K562 (cell line): ENCODE results near the gene ATP5MG. TPM values are rescaled to one million over a fixed set of nuclear protein-coding genes. Genes with fewer than 3 reads are reported as not detected.

Experiments used
- ATAC-seq: fragments of 200-7000 bp; cut with Tn5 transposase; 3 replicates; pipeline ENCODE4 v1.9.1; 2020; ENCODE audit warnings: moderate library complexity
- BruUV-seq: library from RNA; stranded (reverse); fragments of 400-500 nt; replicated peaks from 2 replicates; lab custom pipeline; 2021; lab: Mats Ljungman, UMichigan
- CTCF ChIA-PET: fragments of 300-600 bp; formaldehyde crosslinking; extraction: SDS; loops from one replicate; lab custom pipeline; 2021; ENCODE audit warnings: low intra/inter-chr PET ratio; lab: Yijun Ruan, JAX
- POLR2A ChIA-PET: fragments of 300-600, 350-650 bp; sonication (Branson Sonifier 250); formaldehyde crosslinking; extraction: SDS; loops from one replicate; lab custom pipeline; 2021; ENCODE audit warnings: antibody characterized with exemption, inconsistent platforms; lab: Yijun Ruan, JAX
- DNase-seq, 4 experiments: peaks; one replicate each; pipeline versions ENCODE4 v3.0.0 to v3.0.0-alpha.2; 2011 to 2018; ENCODE audit warnings: low spot score in 3 of 4, mixed read lengths in 3 of 4; ENCODE audit errors: extremely low read depth in 1 of 4
- FAIRE-seq: peaks from 2 replicates; lab custom pipeline; 2011; peaks lifted over from hg19 to GRCh38; lab: Jason Lieb, UNC
- H2AFZ ChIP-seq: 2 replicates; pipeline ENCODE4 v1.6.0; 2011; ENCODE audit warnings: low read depth, low read length, control low read depth, inconsistent platforms
- H3K27ac ChIP-seq: fragments of 200-600 bp; 3 replicates; pipeline ENCODE4 v1.8.0; 2011; ENCODE audit warnings: low read depth, mild to moderate bottlenecking, control low read depth, inconsistent platforms, low read length, moderate library complexity, mixed read lengths; ENCODE audit errors: extremely low read depth
- H3K27me3 ChIP-seq, 2 experiments: fragments of 300-600 bp in 1 of 2; 2 replicates in 1 of 2; 3 replicates in 1 of 2; pipeline versions ENCODE4 v1.6.0 to v1.8.0; 2011; ENCODE audit warnings: inconsistent platforms in 2 of 2, low read length in 2 of 2, mild to moderate bottlenecking in 1 of 2, mixed read lengths in 1 of 2, moderate library complexity in 1 of 2; ENCODE audit not compliant: control insufficient read depth in 2 of 2, insufficient read depth in 2 of 2
- H3K36me3 ChIP-seq: fragments of 300-600 bp; 3 replicates; pipeline ENCODE4 v1.8.0; 2011; ENCODE audit warnings: mild to moderate bottlenecking, low read length, inconsistent platforms; ENCODE audit not compliant: control insufficient read depth, insufficient read depth
- H3K4me1 ChIP-seq, 2 experiments: fragments of 200-600 bp in 1 of 2; replicated peaks in 1 of 2; 2 replicates in 1 of 2; 3 replicates in 1 of 2; pipeline versions ENCODE4 v1.5.1 to v1.8.0; 2011; ENCODE audit warnings: inconsistent platforms in 2 of 2, low read length in 2 of 2, mild to moderate bottlenecking in 1 of 2, mixed read lengths in 1 of 2, moderate library complexity in 1 of 2; ENCODE audit not compliant: control insufficient read depth in 2 of 2, insufficient read depth in 2 of 2
- H3K4me2 ChIP-seq: 2 replicates; pipeline ENCODE4 v1.6.1; 2011; ENCODE audit warnings: low read length, control low read depth, inconsistent platforms, mixed read lengths; ENCODE audit not compliant: insufficient read depth
- H3K4me3 ChIP-seq: fragments of 200-600 bp; sonication (generic), shearing (Covaris generic); 2 replicates; pipeline ENCODE4 v1.5.1; 2016; ENCODE audit warnings: control low read depth, inconsistent platforms
- H3K79me2 ChIP-seq: fragments of 200-600 bp; 3 replicates; pipeline ENCODE4 v1.8.0; 2011; ENCODE audit warnings: low read length, inconsistent platforms; ENCODE audit not compliant: control insufficient read depth, insufficient read depth
- H3K9ac ChIP-seq, 2 experiments: 2 replicates each; pipeline versions ENCODE4 v1.6.0 to v1.6.1; 2011; ENCODE audit warnings: low read depth in 2 of 2, low read length in 2 of 2, control low read depth in 1 of 2, inconsistent platforms in 1 of 2, mild to moderate bottlenecking in 1 of 2, mixed read lengths in 1 of 2; ENCODE audit not compliant: insufficient read depth in 1 of 2
- H3K9me1 ChIP-seq: one replicate; pipeline ENCODE4 v1.6.0; 2011; ENCODE audit warnings: inconsistent platforms, mild to moderate bottlenecking, low read length, moderate library complexity; ENCODE audit not compliant: control insufficient read depth, insufficient read depth
- H3K9me3 ChIP-seq: replicated peaks from 2 replicates; pipeline ENCODE4 v1.5.1; 2011; ENCODE audit warnings: low read depth, low read length, inconsistent platforms; ENCODE audit not compliant: control insufficient read depth, insufficient read depth
- H4K20me1 ChIP-seq: replicated peaks from 2 replicates; pipeline ENCODE4 v1.6.1; 2011; ENCODE audit warnings: low read length, inconsistent platforms, mixed read lengths; ENCODE audit not compliant: control insufficient read depth, insufficient read depth
- FOXP4 ChIP-seq: sonication (generic); formaldehyde crosslinking; IDR thresholded peaks from 2 replicates; pipeline ENCODE4 v1.8.0; 2022; ENCODE audit warnings: mild to moderate bottlenecking, missing genetic modification reagents, borderline replicate concordance
- JUND ChIP-seq, 2 experiments: IDR thresholded peaks; 2 replicates in 1 of 2; 3 replicates in 1 of 2; pipeline ENCODE4 v1.6.1; 2011; ENCODE audit warnings: borderline replicate concordance in 2 of 2, low read depth in 2 of 2, low read length in 2 of 2, improper control_type of control experiment in 1 of 2, missing biosample characterization in 1 of 2, missing genetic modification characterization in 1 of 2, missing genetic modification reagents in 1 of 2
- MEF2D ChIP-seq: conservative IDR thresholded peaks from 2 replicates; pipeline ENCODE4 v1.6.1; 2016; ENCODE audit warnings: low read depth, missing genetic modification characterization, missing compliant biosample characterization
- MTA2 ChIP-seq: fragments of 450-650 bp; IDR thresholded peaks from 2 replicates; pipeline ENCODE4 v1.6.1; 2016; ENCODE audit warnings: low read depth
- NEUROD1 ChIP-seq: fragments of 150-350 bp; IDR thresholded peaks from 2 replicates; pipeline ENCODE4 v1.6.1; 2014; ENCODE audit warnings: borderline replicate concordance, low read length, low read depth; ENCODE audit not compliant: partially characterized antibody
- SAFB2 ChIP-seq: fragments of 200-400 bp; formaldehyde crosslinking; IDR thresholded peaks from 2 replicates; pipeline ENCODE4 v1.6.1; 2018; ENCODE audit warnings: borderline replicate concordance, low read length, low read depth, moderate library complexity; ENCODE audit not compliant: severe bottlenecking
- ZBTB11 ChIP-seq, 3 experiments: fragments of 200-800 bp in 1 of 3; fragments of 250-450 bp in 1 of 3; fragments of 450-650 bp in 1 of 3; sonication (Bioruptor Pico) in 1 of 3; sonication (Bioruptor generic) in 1 of 3; formaldehyde crosslinking in 1 of 3; IDR thresholded peaks; 2 replicates each; pipeline versions ENCODE4 v1.6.1 to v1.8.0; 2016 to 2022; ENCODE audit warnings: mild to moderate bottlenecking in 2 of 3, missing genetic modification characterization in 2 of 3, missing compliant biosample characterization in 1 of 3, moderate library complexity in 1 of 3
- ZBTB49 ChIP-seq: sonication (generic); formaldehyde crosslinking; IDR thresholded peaks from 2 replicates; pipeline ENCODE4 v1.8.0; 2022; ENCODE audit warnings: missing genetic modification reagents, mild to moderate bottlenecking, borderline replicate concordance
- ZFPM2 ChIP-seq: fragments of 250-450 bp; sonication (Bioruptor Pico); IDR thresholded peaks from 2 replicates; pipeline ENCODE4 v1.5.1; 2022; ENCODE audit warnings: mild to moderate bottlenecking
- ZNF253 ChIP-seq: fragments of 250-450 bp; sonication (Bioruptor Pico); conservative IDR thresholded peaks from 2 replicates; pipeline ENCODE4 v1.6.1; 2021; ENCODE audit warnings: mild to moderate bottlenecking
- ZNF449 ChIP-seq: fragments of 250-450 bp; sonication (Bioruptor Pico); IDR thresholded peaks from 2 replicates; pipeline ENCODE4 v1.8.0; 2022; ENCODE audit warnings: moderate library complexity, mild to moderate bottlenecking, inconsistent platforms
- WGBS: fragments of 100-300 bp; shearing (Covaris generic); methylation state at CpG from one replicate; pipeline ENCODE4 v1.1.6; 2016; ENCODE audit warnings: low coverage, mixed read lengths; ENCODE audit not compliant: insufficient coverage; ENCODE audit errors: missing lambda C conversion rate; 5-methylcytosine and 5-hydroxymethylcytosine counted together
- in situ Hi-C: fragments of 300-500 bp; cut with MboI; formaldehyde crosslinking; loops from 4 replicates; pipeline ENCODE4 v1.15.0; 2018; ENCODE audit warnings: inconsistent platforms, mixed read lengths
- intact Hi-C: fragments of 100-400 bp; cut with micrococcal nuclease; formaldehyde crosslinking; loops from 2 replicates; pipeline ENCODE4 v1.14.2; 2022
- polyA plus RNA-seq, 8 experiments: library from polyadenylated mRNA; depleted of rRNA in 4 of 8; stranded (reverse) in 5 of 8; unstranded in 3 of 8; fragments of >200 nt; fragmentation: Nextera tagmentation in 2 of 8; fragmentation: Illumina TruSeq in 1 of 8; extraction: Ambion mirVana in 2 of 8; extraction: Trizol in 1 of 8; gene quantifications; 2 replicates each; pipeline versions ENCODE4 v1.2.1 to v1.2.3, GENCODE V29; 2011 to 2014; ENCODE audit warnings: inconsistent platforms in 1 of 8, missing spikeins in 1 of 8
- total RNA-seq, 7 experiments: library from RNA; depleted of rRNA in 6 of 7; stranded (reverse); fragments of >200 nt in 6 of 7; fragmentation: Illumina TruSeq in 2 of 7; extraction: Trizol in 2 of 7; gene quantifications; 2 replicates each; pipeline versions ENCODE4 v1.2.1 to v1.2.3, GENCODE V29; 2011 to 2021; ENCODE audit warnings: low replicate concordance in 1 of 7

Gene ATP5MG
- total and polyA plus RNA-seq, 9 of the 15 experiments (the other 6 are each of a cell fraction or from before 2014, with no cell fraction given) = 301 to 2,138 (median 434) TPM

GRCh38 chr11:118358071-118358470 is 43.3 kb upstream of the ATP5MG start:
- no peak for DNase-seq
- ChIA-PET CTCF (no interaction called here), POLR2A (no interaction called here)
- no peaks in the 10 kb centered on the region for H3K27me3 ChIP-seq
- in situ Hi-C loops = no loop called here
- H3K9me1 ChIP-seq = no peaks in the 10 kb centered on the region
- no peak overlapping the region for H3K4me3 ChIP-seq
- no peak overlapping the region for H3K4me2 ChIP-seq
- H2AFZ ChIP-seq = no peak overlapping the region; the same call in 1 of the 2 replicates
- 76% methylated on average over 3 of the region's 3 CpGs for WGBS
- peaks cover 9% of the 10 kb centered on the region; the same call in 2 of the 3 replicates for H3K36me3 ChIP-seq
- H3K27ac ChIP-seq = no peak overlapping the region
- no peak for FAIRE-seq
- peaks cover 4 to 5% of the 10 kb centered on the region in 2 experiments; a peak in 2 of 5 replicates for H3K4me1 ChIP-seq
- no peaks in the 10 kb centered on the region for H4K20me1 ChIP-seq
- peaks cover 35% of the 10 kb centered on the region for H3K79me2 ChIP-seq
- BruUV-seq = no TSS peak
- intact Hi-C loops = no loop called here
- ATAC-seq = no peak
- no peak overlapping the region for H3K9ac ChIP-seq
- peaks cover 5% of the 10 kb centered on the region; the same call in 1 of the 2 replicates for H3K9me3 ChIP-seq
- TF ChIP-seq ZBTB11 (CRISPR knock-in tag; IDR thresholded peaks at IDR 0.05) (no peak), MEF2D (tag) (no peak), FOXP4 (CRISPR knock-in tag) (no peak), ZBTB49 (CRISPR knock-in tag) (no peak), MTA2 (no peak), NEUROD1 (no peak), ZNF253 (CRISPR knock-in tag) (no peak), SAFB2 (no peak), JUND (IDR thresholded peaks at IDR 0.05; ENCODE audit: borderline replicate concordance, low read depth, low read length) (no peak), JUND (tag; IDR thresholded peaks at IDR 0.05; ENCODE audit: borderline replicate concordance, low read depth, low read length) (no peak), ZNF449 (CRISPR knock-in tag) (no peak), ZFPM2 (CRISPR knock-in tag) (no peak)
